Right hindlimb (tissue), 1 donor: Measurements from ENCODE around the gene LTF.
"Not testable (repeated sequence)": the region's sequence is repeated elsewhere in the genome, so short reads cannot be mapped to it uniquely, and the experiment has no call there.

Experiments
- DNase-seq: peaks from one replicate; pipeline ENCODE4 v3.0.0-alpha.2; 2018

Gene LTF

DNA sequence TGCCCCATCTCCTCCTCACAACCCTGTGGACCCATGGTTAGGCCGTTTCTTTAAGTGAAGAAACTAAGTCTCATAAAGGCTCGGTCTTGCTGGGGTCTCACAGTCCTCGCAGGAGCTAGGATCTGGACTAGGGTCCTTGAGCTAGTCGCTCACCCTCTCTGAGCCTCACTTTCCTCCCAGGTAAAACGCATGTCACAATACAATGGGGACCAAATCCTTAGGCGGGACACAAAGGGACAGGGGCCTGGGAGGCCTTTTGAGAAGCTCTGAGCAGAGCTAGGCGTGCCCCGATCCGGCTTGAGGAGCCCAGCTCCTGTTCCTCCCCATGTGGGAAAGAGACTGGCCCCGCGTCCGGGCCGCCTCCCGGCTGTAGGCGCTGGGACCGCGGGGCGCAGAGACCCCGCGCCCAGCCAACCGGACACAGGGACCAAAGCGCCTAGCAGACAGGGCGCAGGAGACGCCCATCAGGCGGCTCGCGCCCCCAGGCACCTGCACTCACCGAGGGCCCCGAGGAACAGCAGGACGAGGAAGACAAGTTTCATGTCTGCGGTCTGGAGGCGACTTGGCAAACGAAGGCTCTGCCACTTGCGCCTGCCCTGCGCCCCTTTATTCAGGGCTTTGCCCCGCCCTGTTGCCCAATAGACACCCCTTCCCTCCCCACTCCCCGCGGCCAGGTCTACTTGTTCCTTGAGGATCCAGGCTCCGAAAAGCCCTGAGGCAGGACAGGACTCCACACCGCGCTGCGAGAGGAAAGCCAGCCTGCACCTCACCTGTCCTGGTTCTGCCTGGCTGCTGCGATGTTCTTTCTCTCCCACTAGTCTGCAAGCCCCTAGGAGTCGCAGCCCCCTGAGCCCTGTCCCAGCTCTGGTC lies at the start of gene LTF:
Gene LTF, minus strand, starts transcription at position 580 of the 870 bp plus-strand sequence. Its CDS starts 38 bp downstream, at position 542.
- no peak for DNase-seq

DNA sequence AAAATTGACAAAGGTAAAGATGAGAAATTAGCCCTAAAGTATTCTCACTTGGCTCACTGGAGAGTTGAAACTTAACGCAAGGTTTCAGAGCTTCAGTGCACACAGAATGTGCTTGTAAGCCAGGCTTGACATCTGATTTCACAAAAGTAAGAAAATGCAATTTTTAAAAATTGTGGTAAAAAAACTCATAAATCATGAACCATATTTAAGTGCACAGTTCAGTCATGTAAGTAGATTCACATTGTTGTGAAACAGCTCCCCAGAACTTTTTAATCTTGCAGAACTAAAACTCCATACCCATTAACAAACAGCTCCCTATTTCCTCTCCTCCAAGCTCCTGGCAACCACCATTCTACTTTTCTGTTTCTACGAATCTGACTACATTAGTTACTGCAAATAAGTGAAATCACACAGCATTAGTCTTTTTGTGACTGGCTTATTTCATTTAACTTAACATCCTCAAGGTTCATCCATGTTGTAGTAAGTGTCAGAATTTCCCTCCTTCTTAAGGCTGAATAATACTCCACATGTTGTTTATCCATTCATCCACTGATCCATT lies 47.6 kb upstream of the LTF start:
- DNase-seq: no peak

DNA sequence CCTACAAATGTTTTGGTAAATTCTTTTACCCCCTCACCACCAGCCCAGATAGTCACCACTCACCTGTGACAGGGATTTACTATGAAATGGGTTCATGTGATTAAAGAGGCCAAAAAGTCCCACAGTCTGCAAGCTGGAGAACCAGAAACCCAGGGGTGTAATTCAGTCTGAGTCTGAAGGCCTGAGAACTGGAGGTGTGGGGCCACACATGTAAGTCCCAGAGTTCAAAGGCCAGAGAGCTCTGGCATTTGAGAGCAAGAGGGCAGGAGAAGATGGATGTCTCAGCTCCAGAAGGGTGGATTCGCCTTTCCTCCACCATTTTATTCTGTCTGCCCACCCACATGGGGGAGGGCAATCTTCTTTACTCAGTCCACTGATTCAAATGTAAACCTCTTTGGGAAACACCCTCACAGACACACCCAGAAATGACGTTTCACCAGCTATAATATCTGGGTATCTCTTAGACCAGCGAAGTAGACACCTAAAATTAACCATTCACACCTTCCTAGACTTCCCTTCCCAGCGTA lies 45.0 kb upstream of the LTF start:
- no peak for DNase-seq

DNA sequence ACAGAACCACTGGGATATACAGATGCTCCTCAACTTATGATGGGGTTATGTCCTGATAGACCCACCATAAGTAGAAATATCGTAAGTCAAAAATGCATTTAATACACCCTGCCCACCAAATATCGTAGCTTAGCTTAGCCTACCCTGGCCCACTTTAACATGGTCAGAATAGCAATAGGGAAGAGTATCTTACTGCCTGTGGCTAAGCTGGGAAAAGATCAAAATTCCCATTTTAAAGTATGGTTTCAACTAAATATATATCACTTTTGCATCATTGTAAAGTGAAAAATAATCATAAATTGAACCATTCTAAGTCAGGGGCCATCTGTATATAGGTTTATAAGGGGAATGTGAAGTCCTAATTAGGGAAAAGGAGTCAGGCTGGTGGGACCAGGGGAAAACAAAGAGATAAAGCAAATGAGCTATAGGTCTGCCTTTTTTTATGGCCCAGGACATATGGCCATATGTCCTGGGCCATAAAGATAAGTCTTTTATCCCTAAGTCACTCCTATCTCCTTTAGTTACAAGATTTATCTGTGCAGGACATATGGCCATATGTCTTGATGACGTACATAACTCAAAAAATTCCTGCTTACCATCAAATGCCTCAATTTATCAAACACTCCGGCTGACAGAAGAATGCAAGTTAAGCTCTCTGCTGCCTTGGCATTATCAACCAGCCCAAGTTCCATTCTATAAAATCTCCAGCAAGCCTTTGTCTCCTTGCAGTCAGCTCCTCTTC lies 44.3 kb upstream of the LTF start:
- no peak for DNase-seq

DNA sequence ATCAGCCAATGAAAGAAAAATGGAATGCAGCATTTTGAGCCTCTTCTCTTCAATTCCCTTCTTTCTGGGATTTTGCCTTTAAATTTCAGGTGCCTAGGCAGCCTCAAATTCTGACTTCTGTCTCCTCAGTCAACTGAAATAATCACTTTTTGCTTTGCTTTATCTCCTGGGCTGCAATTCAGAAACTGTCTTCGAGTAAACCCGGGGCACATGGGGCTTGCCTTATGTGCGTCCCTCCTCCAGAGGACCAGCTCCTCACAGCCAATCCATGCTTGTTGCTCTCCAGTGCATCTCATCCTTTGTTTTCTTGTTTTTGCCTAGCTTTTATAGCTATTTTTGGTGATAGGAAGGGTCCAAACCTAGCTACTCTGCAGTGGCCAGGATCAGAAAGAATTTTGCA lies 41.8 kb upstream of the LTF start:
- DNase-seq: no peak

DNA sequence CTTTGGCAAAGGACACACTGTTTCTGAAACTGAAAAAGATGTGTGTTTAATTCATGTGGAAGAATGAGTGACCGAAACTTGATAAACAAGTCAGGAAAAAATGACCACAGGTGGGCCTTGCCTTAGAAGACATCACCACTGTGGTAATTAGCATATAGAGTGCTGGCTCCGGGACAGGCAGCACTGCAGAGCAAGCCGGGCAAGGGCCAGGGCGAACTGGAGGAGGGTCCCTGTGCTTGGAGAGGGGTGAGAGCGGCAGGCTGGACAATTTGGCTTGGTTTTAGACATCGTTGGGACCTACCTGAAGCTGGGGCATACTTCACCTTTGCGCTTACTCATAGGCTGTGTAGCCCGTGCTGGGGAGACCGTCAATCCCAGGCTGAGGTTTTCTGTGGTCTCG lies 41.2 kb upstream of the LTF start:
- no peak for DNase-seq

DNA sequence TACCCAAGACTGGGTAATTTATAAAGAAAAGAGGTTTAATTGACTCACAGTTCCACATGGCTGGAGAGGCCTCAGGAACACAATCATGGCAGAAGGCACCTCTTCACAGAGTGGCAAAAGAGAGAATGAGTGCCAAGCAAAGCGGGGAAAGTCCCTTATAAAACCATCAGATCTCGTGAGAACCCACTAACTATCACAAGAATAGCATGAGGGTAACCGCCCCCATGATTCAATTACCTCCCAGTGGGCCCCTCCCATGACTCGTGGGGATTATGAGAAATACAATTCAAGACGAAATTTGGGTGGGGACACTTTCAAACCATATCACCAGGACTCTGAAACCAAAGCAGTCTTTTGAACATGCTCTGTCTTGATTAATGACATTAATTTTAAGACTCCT lies 40.1 kb upstream of the LTF start:
- DNase-seq: no peak

DNA sequence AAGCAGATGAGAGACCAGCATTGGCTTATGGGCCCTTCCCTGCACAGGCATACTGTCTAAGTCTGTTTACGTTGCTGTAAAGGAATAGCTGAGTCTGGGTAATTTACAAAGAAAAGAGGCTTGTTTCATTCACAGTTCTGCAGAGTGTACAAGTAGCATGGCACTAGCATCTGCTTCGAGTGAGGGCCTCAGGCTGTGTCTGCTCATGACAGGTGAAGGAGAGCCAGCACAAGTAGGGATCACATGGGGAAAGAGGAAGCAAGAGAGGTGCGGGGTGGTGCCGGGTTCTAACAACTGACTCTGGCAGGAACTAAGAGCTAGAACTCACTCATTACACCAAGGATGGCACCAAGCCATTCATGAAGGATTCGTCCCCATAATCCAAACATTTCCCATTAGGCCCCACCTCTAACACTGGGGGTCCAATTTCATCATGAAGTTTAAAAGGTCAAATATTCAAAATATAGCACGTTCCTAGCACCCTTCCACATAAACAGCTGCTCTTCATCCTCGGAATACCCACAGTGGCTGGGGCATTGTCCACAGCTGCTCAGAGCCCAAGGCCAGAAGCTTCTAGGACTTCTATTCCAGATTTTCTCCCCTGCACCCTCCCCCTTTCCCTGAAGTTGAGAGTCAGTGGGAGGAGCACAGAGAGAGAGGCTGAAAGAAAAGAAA lies 38.6 kb upstream of the LTF start:
- peak; percentile 39 for DNase-seq

DNA sequence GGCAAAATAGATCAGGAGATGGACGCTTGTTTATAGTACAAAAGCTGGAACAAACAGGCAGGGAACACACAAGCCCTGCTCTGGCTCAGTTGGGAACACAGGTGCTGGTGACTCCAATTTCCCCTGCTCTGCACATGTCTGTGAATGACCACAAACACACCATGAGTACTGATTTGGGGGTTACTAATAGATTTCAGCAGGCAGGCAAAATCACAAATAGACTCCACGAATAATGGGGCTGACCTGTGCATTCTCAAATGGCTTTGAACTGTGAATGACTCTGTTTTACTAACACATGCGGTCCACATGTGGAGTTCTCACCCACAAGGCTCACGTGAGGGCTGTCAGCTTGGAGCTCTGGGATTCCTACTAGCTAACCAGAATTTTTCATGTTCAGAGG lies 37.0 kb upstream of the LTF start:
- no peak for DNase-seq

DNA sequence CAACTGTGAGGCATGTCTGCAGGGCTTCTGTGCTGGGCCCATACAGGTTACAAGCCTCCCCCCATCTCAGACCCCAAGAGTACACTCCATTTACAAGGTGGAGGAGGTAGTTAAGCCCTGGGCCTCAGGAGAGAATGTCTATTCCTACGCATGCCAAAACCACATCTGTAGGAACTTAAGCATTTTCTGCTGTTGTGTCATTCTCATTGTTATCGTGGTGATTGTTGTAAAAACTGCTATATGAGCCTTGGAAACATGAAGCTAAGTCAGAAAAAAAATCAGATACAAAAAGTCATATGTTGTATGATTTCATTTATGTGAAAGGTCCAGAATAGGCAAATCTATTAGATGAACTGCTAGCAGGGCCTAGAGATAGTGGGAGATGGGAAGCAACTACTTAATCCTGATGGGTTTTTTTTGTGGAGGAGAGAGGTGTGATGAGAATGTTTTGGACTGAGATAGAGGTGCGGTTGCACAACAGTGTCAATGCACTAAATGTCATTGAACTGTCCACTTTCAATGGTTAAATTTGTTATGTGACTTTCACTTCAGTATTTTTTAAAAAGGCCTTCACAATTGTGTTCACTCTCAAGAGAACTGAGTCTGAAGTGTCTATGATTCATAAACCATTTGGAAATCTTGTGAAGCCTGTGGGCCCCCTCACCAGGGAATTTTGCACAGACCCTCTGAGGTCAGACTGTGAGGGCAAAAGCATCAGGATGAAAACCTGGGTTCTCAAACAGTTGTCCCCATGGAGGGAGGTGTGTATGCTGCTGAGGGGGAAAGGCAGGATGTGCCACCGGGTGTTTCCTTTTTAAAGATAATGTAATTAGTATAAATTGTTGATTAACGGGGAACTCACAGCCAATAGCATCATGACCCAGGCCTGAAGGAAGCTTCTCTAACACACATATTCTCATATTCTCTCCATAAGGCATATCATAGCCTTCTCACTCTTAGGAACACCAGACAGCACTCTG lies 36.2 kb upstream of the LTF start:
- DNase-seq: no peak

DNA sequence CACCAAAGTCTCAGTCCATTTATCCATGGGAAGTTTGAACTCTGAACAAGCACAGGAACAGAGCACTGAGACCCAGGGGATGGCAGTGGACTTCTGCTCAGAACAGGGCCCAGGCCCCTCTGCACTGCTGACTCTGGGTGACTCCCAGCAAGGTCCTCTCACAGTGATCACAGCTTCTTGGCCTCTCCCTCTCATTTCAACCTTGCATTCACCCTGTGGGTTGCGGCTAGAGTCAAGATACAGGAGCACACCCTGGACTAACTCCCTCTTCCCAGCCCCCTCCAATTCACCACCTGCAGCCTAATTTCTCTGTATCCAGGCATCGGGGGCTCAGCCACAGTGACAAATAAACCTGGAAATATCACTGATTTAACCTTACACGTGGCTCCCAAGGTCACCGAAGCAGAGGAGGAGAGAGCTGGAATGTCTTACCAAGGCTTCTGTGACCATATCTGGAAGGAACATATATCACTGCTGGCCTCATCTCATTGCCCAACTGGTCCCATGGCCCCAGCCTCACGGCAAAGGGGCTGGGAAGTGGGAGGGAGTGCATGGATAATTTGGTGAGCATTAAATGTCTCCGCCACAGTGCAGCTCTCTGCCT lies 34.3 kb upstream of the LTF start:
- DNase-seq: no peak

DNA sequence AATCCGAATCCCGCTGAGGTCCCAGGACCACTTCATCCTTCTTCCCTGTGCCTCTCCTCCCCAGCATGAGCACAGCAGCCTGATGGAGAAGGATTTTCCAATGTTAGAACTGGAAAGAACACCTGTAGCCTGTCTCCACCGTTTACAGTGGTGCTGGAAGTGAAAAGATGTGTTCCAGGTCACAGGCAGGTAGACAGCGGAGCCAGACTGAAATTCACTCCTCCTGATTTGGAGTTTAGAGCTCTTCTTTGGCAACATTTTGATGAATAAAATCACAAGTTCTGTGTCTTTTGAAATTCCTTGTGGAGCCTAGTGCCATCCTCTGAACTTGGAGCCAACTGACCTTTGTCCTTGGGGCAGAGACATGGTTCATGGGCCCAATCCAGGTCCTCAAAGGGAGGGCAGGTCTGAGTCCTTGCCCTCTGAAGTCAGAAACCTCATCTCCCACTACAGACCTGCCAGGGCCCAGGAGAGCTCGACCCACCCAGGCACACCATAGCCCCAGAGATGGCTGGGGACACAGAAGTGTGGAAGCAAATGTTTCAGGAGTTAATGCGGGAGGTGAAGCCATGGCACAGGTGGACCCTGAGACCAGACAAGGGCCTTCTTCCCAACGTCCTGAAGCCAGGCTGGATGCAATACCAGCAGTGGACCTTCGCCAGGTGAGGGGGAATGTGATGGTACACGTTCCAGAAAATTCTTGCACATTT lies 33.0 kb upstream of the LTF start, which contains the start of gene RTP3:
Gene RTP3, plus strand, starts transcription at position 421 of the 710 bp plus-strand sequence. Its CDS starts 87 bp downstream, at position 508.
- DNase-seq: no peak

DNA sequence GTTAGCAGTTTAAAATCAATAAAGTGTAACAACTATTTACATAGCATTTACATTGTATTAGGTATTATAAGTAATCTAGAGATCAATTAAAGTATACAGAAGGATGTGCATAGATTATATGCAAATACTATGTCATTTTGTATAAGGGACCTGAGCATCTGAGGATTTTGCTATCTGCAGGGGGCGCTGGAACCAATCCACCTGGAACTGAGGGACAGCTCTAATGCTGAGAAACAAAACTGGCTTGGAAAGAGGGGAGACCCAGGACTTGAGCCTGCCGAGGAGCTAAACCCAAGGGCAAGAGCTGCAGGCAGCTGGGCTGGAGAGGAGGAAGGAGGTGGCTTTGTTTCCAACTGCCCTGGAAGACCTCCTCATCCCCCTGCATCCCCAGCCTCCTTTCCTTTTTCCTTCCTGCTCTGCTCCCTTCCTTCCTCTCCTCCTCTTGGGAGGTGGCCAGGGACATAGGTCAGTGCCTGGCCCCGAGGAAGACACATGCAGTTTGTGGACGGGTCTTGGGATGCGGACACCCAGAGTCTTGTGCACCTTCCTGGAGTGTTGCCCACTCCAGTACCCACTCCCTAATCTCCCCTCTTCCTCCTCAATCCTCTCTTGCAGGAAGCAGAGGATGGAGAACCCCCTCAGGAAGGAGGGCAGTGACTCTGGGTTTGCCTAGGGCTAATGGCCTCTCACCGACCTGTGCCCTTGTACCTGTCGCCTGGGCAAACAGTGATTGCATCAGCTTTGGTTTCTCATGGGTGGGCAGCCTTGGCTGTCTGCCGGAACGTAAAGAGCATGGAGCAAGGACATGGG lies 32.2 kb upstream of the LTF start:
- DNase-seq: no peak

DNA sequence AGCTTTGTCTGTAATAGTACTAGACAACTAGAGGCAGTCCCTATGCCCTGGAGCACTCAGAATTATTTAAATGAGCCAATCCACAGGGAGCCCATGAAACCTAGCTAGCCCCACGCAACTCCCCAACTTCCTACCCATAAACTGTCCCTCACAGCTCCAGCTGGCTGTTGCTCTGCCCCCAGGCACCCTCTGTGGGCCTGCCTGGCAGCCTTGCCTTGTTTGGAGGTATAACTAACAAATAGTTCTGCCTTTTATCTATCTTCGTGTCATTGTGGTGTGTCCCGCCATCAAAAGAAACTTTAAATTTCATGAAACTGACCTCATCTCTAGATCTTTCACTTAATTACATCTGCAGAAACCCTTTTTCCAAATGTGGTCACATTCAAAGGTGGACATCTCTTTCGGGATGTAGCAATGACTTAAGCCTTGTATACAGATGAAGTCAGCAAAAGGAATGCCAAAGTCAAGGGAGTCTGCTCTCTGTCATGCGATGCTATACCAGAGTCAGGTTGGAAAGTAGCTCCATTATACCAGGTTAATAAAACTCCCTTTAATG lies 31.3 kb upstream of the LTF start:
- DNase-seq: no peak

DNA sequence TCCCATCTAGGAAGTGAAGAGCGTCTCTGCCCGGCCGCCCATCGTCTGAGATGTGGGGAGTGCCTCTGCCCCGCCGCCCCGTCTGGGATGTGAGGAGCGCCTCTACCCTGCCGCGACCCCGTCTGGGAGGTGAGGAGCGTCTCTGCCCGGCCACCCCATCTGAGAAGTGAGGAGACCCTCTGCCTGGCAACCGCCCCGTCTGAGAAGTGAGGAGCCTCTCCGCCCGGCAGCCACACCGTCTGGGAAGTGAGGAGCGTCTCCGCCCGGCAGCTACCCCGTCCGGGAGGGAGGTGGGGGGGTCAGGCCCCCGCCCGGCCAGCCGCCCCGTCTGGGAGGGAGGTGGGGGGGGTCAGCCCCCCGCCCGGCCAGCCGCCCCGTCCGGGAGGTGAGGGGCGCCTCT lies 29.8 kb upstream of the LTF start:
- not testable (repeated sequence) for DNase-seq

DNA sequence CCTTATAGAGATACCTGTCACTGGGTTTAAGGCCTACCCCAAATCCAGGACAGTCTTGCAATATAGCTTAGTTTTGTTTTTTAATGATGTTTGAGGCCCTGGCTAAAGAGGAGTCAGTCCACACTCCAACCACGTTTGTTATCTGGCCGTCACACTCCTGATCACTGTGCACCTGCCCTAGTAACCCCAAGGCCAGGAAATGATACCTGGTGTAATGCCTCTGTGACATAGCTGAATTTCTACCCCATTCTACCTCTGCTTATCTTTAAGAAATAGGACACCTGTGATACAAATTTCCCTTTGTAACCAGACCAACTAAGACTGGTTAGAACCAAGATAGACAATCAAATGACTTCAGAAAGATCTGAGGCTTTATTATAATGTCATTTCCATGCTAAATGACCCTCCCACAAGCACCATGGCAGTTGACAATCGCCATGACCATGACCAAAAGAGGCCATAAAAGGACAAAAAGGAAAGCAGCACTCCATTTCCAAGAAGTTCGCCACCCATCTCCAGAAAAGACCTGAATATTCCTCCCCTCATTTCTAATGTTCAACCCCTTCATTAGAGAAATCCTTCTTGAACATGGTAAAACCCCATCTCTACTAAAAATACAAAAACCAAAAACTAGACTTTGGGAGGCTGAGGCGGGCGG lies 28.3 kb upstream of the LTF start:
- DNase-seq: no peak

DNA sequence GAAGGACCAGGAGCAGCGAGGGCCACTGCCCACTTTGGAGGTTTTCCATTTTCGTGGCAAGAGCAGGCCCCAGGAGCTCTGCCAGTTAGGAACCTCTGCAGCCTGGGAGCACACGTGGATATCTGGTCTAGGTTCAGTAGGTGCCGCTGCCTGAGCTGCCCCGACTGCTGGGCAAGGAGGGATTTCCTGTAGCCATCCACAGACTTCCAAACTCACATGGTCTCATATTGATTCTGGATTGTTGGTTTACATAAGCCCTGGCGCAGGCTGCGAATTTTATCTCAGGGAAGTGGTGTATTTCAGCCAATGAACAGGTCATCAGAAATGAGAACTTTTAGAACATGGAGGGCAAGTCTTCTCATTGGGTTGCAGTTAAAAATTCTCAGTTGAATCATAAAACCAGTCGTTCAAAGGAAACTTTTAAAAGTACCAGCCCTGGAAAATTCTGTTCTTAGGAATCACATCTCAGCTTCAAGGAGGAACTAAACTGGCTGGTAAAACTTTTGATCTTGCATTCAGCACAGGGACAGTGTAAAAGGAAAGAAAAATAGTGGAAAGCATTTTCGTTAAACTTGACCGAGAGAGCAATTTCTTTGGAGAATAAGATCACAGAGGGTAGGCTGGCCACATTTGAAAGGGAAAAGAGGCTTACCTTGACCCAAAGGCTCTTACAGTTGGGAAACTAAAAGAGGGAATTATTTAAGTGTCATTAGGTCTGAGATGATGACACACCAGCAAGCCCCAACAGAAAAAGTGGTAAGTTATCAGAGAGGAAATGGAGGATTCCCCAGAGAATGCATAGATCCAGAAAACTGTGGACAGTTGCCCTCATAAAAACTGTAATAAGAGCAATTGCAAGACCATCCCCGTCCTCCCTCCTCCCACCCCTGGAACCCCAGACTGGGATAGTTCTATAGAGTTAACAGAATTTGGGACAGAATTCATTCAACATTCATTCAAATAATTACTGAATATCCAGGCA lies 26.7 kb upstream of the LTF start:
- no peak for DNase-seq
